Measurements from ENCODE around the gene MPRIP. TPM values are rescaled to one million over a fixed set of nuclear protein-coding genes. Genes with fewer than 3 reads are reported as not detected.
A peak's percentile ranks its signal among the peaks of the same experiment; 100 is the strongest.

The MPRIP gene
- total RNA-seq, 6 experiments from 2014 or later = 39.0 to 97.6 (median 76.7) TPM

GRCh38 chr17:17213775-17214174 is 171.5 kb downstream of the MPRIP start:
- peaks cover 13 to 73% (median 39%) of the 10 kb centered on the region in 4 donors for H3K36me3 ChIP-seq
- no peak overlapping the region for H3K27ac ChIP-seq
- intact Hi-C loops (cut with DNase I) = no loop called here
- H3K9me3 ChIP-seq = no peaks in the 10 kb centered on the region
- no peak for TF ChIP-seq POLR2A (IDR thresholded peaks at IDR 0.05)
- TF ChIP-seq CTCF (IDR thresholded peaks at IDR 0.05) = no peak
- H3K4me3 ChIP-seq = no peak overlapping the region
- 45% methylated on average over 4 of the region's 10 CpGs for WGBS (ENCODE audit: insufficient coverage, low coverage, low lambda C conversion rate, missing lambda C conversion rate)
- ATAC-seq (peak in 1 of 4 donors; percentile 3), DNase-seq (no peak)
- no peaks in the 10 kb centered on the region for H3K27me3 ChIP-seq
- no peaks in the 10 kb centered on the region for H3K4me1 ChIP-seq

- Histone ChIP-seq H3K27ac (no peak overlapping the region), H3K4me3 (no peak overlapping the region), H3K36me3 (peaks cover 13 to 83% (median 44%) of the 10 kb centered on the region in 4 donors), H3K27me3 (no peaks in the 10 kb centered on the region), H3K9me3 (no peaks in the 10 kb centered on the region), H3K4me1 (no peaks in the 10 kb centered on the region)
- no peak for DNase-seq
- intact Hi-C loops (cut with DNase I) = no loop called here
- ATAC-seq = peak in 3 of 4 donors; percentile 9 to 21 (median 18)
- TF ChIP-seq POLR2A (IDR thresholded peaks at IDR 0.05) (no peak), CTCF (IDR thresholded peaks at IDR 0.05) (no peak)
- 84% methylated on average over 9 of the region's 27 CpGs for WGBS (ENCODE audit: insufficient coverage, low coverage, low lambda C conversion rate, missing lambda C conversion rate)
These were observed 172.6 kb downstream of the MPRIP start for GRCh38 chr17:17214646-17215436.

- no peak for DNase-seq
- H3K27ac ChIP-seq = no peak overlapping the region
- no peaks in the 10 kb centered on the region for H3K9me3 ChIP-seq
- H3K4me1 ChIP-seq = no peaks in the 10 kb centered on the region
- TF ChIP-seq POLR2A (IDR thresholded peaks at IDR 0.05) (no peak), CTCF (IDR thresholded peaks at IDR 0.05) (no peak)
- H3K4me3 ChIP-seq = no peak overlapping the region
- ATAC-seq = peak in 1 of 4 donors; percentile 4
- WGBS (ENCODE audit: insufficient coverage, low coverage, low lambda C conversion rate, missing lambda C conversion rate) = 90% methylated on average over 8 of the region's 8 CpGs
- no peaks in the 10 kb centered on the region for H3K27me3 ChIP-seq
- H3K36me3 ChIP-seq = peaks cover 13 to 90% (median 48%) of the 10 kb centered on the region in 4 donors
- intact Hi-C loops (cut with DNase I) = no loop called here
These were observed 173.3 kb downstream of the MPRIP start for GRCh38 chr17:17215575-17215974.

DNA sequence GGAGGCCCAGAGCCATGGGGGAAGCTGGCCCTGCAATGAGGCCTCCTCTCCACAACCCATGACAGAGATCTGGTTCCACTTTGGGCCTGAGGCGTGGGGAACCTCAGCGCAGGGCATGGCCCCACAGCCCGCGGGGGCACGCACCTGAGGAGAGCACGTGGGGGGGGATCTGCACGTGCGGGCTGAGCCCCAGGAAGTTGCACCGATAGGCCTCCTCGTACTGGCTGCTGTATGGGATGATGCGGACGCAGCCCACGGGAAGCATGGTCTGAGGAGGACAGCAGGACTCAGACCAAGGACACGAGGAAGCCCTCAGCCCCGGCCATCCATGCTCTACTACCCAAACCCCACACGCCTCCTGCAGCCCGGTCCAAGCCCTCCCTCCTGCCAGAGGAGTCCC is 174.0 kb downstream of the MPRIP start:
- 100% methylated on average over 1 of the region's 17 CpGs for WGBS (ENCODE audit: insufficient coverage, low coverage, low lambda C conversion rate, missing lambda C conversion rate)
- H3K9me3 ChIP-seq = no peaks in the 10 kb centered on the region
- H3K4me1 ChIP-seq = no peaks in the 10 kb centered on the region
- no peak overlapping the region for H3K4me3 ChIP-seq
- TF ChIP-seq POLR2A (IDR thresholded peaks at IDR 0.05) (no peak), CTCF (IDR thresholded peaks at IDR 0.05) (no peak)
- peaks cover 13 to 96% (median 51%) of the 10 kb centered on the region in 4 donors for H3K36me3 ChIP-seq
- DNase-seq (no peak), ATAC-seq (peak in 2 of 4 donors; percentile 15 to 20)
- H3K27ac ChIP-seq = no peak overlapping the region
- intact Hi-C loops (cut with DNase I) = no loop called here
- no peaks in the 10 kb centered on the region for H3K27me3 ChIP-seq
